ENCODE data around the gene ZFTA. TPM values are rescaled to one million over a fixed set of nuclear protein-coding genes. Genes with fewer than 3 reads are reported as not detected.
"Not testable (repeated sequence)": the region's sequence is repeated elsewhere in the genome, so short reads cannot be mapped to it uniquely, and the experiment has no call there.

Gene ZFTA
- total RNA-seq, 1 donor from 2014 or later, result 12.8 TPM

- DNase-seq, result no peak
These were observed 6.6 kb upstream of the ZFTA start for GRCh38 chr11:63775191-63775590.

- not testable (repeated sequence) for DNase-seq
These were observed 3.3 kb upstream of the ZFTA start for GRCh38 chr11:63771741-63772318.

DNA sequence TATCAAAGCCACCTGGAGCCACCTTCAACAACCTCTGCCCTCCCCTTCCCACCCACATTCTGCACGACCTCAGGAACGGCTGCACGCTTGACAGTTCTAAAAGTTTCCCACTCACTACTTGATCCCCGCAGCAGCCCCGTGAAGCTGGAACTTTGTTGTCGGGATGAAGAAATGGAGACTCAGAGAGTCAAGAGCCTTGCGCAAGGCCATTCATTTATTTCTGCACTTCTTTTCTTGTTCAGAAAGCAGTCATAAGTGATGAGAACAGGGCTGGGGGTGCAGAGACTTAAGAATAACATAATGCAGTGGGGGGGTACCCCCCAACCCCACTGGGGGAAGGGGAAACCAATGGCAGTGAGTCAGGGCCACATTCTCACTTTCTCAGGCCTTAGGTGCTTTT lies 2.2 kb upstream of the ZFTA start:
- no peak for DNase-seq

DNA sequence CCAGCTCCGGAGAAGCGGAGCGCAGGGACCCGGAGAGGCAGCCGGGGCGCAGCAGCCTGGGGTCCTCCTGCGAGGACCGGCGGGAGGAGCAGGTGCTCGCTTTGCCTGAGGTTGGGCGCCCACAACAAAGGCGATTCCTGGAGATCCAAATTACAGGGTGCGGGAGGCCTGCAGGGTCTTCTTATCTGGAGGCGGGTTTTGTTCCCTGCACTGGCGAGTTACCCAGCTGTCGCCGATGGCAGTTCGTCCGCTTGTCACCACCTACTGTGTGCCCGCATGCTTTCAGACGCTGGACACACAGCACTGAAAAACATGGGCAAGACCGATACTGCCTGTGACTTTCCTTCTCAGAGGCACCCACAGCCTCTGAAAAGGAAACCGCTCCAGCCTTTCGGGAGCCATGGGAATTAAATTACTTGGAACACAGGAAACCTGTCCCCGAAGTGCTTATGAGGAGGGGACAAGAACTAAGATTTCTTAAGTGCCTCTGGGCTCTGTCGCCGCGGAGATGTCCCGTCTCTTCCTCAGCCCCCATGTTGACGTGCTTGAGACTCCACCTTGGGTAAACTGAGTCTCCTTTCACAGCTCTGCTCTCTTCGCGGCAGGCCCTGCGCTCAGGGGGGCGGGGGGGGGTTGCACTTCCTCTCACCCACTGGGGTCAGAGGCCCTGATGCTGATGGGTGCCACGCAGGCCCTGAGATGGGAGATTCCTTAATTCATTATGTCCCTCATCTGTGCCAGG lies 1.3 kb upstream of the ZFTA start:
- DNase-seq, result no peak

GRCh38 chr11:63769042-63769713 lies 603 bp upstream of the ZFTA start:
- DNase-seq, result no peak

DNA sequence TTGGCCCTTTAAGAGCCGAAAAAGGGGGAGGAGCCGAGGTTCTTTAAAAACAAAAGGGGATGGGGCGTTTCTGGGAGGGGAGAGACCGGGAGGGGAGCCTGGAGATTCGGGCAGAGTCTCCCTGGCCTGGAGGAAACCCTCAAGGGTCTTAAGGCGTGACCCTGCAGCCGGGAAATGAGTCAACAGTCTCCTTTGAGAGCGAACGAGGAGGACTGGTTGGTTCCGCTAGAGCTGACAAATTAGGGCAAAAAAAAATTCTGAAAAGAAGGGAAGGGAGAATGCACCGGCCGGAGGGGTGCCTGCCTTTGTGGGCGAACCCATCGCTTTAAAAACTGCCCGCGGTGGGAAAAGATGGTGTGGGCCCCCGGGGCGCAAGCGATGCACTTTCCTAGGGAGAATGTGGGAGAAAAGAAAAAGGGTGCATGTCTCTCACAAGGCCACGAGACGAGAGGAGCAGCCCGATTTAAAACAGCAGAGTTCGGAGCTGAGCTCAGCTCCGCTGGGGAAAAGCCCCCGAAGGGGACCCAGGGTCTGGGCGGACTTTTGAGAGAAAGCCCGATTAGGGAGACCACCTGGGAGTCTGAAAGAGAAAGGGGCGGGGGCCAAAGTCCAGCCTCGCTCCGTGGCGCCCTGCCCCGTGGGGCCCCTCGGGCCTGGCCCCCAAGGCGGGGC lies 874 bp downstream of the ZFTA start:
- peak; percentile 54 for DNase-seq

GRCh38 chr11:63767267-63767564 lies 1.4 kb downstream of the ZFTA start:
- DNase-seq, result no peak

- DNase-seq, result no peak
These were observed 1.9 kb downstream of the ZFTA start for GRCh38 chr11:63766531-63767235.

DNA sequence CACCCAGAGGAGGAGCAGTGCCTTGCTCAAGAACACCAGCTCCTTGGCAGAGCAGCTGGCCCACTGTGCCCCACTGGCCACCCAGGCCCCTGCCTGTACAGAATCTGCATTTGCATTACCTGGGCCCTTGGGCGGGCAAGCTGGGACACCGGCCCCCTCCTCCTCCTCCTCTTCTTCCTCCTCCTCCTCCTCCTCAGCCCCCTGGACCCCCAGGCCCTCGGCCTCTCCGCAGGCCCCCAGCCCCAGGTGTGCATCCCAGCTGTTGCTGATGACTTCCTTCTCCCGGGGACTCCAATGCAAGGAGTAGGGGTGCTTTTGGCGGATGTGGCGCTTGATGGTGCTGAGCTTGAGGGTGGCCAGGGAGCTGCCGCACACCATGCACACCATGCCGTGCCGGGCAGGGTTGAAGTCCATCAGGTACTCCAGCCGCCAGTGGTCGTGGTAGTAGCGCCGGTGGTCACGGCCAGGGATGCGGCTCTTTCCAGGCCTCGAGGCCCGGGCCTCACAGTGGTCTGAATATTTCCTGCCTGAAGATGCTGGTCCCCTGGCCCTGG lies 2.8 kb downstream of the ZFTA start:
- no peak for DNase-seq

DNA sequence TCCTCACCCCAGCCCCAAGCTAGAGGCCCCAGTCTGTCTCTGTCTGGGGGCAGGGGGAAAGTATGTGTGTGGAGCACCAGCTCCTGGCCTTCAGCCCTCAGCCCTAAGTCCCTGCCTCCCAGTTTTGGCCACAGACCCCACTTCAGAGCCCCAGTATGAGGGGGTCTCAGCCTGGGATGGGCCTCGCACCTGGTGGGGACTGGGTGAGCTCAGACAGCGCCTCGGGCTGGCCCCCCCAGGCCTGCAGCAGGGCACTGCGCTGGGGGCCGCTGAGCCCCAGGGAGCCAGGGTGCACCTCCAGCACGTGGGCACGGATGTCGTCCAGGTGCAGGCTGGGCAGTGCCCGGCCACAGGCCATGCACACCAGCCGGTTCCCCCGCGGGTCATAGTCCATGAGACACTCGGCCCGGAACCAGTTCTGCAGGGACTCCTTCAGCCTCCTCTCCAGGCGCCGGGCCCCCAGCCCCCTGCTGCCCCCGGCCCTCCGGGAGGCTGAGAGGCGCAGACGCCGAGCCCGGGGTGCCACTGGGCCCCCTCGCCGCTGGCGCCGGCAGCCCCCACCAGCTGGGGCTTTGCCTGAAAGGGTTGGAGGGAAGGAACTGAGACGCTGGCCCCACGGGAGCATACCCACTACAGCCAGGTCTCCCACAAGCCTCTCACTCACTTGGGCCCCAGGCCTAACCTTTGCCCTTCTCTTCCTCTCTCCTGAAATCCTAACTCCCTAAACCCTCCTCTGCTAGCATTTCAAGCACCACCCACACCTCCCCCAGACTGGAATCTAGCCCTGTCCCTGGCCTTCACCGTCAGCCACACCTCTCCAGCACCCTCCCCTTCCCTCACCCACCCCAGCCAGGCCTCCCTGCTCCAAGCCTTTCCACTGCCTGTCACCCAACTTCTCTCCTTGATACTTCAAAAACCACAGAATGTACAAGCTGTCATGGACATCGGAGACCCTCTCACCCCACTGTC lies 3.6 kb downstream of the ZFTA start:
- no peak for DNase-seq

DNA sequence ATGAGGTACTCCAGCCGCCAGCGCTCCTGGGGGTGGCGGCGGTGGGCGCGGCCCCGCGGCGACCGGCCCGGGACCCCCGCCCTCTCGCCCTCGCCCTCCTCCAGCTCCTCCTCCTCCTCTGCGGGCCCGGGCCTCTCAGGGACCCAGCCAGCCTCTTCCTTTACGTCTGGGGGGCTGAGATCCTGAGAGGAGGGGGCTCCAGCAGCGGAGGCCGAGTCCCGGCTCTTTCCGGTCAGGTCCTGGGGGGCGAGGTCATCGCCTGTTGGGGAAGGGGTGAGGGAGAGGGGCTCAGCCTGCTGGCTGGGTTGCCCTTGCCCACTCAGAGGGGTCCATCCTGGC lies 4.3 kb downstream of the ZFTA start:
- DNase-seq, result no peak

DNA sequence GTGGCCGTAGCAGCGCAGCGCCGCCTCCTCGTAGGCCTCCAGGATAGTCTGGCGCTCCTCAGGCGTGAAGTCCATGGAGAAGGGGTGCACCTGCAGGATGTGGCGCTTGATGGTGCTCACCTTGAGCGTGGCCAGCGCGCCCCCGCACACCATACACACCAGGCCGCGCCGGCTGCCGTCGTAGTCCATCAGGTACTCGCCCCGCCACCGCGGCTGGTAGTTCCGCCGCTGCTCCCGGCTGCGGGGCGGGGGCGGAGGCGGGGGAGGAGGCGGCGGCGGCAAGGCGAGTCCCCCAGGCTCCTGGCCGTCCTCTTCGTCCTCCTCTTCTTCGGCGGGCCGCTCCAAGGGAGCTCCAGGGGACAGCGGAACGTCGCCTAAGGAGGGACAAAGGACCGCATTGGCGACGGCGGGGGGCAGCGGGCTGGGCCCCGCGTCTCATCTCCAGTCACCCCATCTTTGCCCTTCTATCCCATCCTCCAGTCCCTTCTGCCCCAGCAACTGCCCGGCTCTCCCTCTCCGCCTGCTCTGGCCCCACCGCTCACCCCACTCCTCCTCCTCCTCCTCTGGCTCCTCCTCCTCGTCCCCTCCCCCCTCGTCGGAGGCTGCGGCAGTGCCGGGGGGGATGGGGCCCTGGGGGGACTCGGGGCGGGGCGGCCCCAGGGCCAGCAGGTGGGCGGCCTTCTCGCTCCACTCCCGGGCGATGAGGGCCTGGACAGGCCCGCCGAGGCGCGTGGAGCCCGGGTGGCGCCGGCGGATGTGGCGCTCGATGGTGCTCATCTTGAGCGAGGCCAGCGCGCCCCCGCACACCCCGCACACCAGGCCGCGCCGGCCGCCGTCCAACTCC lies 4.9 kb downstream of the ZFTA start:
- DNase-seq, result no peak

- peak; percentile 63 for DNase-seq
These were observed 5.7 kb downstream of the ZFTA start for GRCh38 chr11:63762654-63763495.

- no peak for DNase-seq
These were observed 6.5 kb downstream of the ZFTA start for GRCh38 chr11:63761931-63762653.

- DNase-seq, result no peak
These were observed 7.4 kb downstream of the ZFTA start for GRCh38 chr11:63761188-63761587.

DNA sequence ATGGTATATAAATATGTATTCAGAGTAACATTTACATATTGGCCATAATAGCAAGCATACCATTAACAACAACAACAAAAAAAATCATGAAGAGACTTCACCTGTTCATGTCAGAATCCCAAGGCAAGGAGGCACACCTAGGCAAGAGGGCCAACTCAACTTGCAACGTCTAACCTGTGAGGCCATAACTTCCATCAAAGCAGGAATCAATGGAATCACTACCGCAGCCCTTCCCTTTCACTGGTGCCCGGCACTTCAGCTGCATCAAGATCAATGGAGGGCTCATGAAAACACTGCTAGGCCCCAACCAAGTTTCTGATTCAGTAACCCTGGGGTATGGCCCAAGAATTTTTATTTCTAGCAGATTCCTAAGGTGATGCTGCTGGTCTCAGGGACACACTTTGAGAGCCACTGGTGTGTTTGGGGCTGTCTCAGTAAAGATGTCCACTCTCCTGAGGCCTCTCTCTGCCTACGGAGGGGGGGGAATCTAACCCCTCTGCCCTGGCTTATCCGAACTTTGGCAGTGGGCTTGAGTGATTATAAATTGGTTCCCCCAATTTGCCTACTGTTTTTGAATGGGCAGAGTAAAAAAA lies 8.0 kb downstream of the ZFTA start:
- DNase-seq, result no peak

GRCh38 chr11:63756919-63757761 lies 11.4 kb downstream of the ZFTA start:
- no peak for DNase-seq

All from skin of body (tissue), 2 donors.